D721Med (cell line): ENCODE data around the gene EFNB3.
A peak's percentile ranks its signal among the peaks of the same experiment; 100 is the strongest.

Experiments
- DNase-seq: peaks from one replicate; pipeline ENCODE4 v3.0.0; 2011; ENCODE audit warnings: low spot score; ENCODE audit not compliant: insufficient read length
- FAIRE-seq: peaks from 2 replicates; lab custom pipeline; 2011; peaks lifted over from hg19 to GRCh38; lab: Jason Lieb, UNC
- TF ChIP-seq, protein P1 (sequence below): IDR thresholded peaks from 2 replicates; pipeline ENCODE4 v1.5.1; 2012; ENCODE audit warnings: mild to moderate bottlenecking, control low read depth; ENCODE audit not compliant: insufficient read depth; ENCODE audit errors: missing control alignments

EFNB3 gene

GRCh38 chr17:7714721-7715594 lies 10.0 kb downstream of the EFNB3 start:
- DNase-seq (no peak), FAIRE-seq (no peak)
- TF ChIP-seq, protein P1, sequence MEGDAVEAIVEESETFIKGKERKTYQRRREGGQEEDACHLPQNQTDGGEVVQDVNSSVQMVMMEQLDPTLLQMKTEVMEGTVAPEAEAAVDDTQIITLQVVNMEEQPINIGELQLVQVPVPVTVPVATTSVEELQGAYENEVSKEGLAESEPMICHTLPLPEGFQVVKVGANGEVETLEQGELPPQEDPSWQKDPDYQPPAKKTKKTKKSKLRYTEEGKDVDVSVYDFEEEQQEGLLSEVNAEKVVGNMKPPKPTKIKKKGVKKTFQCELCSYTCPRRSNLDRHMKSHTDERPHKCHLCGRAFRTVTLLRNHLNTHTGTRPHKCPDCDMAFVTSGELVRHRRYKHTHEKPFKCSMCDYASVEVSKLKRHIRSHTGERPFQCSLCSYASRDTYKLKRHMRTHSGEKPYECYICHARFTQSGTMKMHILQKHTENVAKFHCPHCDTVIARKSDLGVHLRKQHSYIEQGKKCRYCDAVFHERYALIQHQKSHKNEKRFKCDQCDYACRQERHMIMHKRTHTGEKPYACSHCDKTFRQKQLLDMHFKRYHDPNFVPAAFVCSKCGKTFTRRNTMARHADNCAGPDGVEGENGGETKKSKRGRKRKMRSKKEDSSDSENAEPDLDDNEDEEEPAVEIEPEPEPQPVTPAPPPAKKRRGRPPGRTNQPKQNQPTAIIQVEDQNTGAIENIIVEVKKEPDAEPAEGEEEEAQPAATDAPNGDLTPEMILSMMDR, result no peak

GRCh38 chr17:7715936-7716886 lies 11.2 kb downstream of the EFNB3 start:
- TF ChIP-seq, protein P1, result no peak
- FAIRE-seq, result no peak
- no peak for DNase-seq

DNA sequence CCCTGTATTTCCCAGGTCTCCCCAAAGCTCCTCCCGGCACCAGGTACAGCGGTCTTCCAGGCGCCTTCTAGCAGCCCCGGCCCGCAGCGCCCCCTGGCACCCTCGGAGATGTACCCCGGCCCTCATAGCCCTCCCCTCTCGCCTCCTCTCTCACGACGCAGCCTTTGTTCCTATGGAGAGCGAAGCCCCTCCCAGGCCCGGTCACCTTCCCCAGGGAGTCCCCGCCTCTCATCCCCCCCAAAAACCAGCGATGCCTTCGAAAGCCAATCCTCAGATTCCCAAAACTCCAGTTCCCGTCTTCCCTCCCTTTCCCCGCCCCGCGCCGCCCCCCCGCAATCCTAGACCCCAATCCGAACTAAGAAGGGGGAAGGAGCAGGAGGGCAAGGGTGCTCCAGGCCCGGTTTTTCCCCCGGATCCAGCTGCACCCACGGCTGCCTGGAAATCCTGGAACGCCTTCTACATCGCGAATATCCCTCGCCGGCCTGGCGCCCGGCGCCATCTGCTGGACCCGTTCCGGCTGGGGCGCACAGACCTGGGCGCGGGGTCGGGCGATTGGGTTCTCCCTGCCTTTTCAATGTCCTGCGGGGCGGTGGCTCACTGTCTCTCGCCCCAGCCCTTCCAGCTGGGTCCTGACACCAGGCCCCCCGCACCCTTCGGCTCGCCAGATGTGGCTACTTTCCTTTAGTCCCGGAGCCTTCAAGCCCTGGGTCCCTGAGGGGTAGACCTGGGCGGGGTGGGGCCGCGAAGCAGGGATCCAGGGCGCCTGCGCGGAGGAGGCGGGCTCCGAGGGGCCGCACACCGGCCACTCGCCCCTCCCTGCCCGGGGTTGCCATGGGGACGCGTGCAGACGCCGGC lies 12.1 kb downstream of the EFNB3 start, which contains the start of gene DNAH2:
DNAH2 (plus strand) TSS at position 844 of the 855 bp plus-strand sequence. CDS start 1,991 bp downstream, outside the sequence.
- FAIRE-seq, result no peak
- DNase-seq, result peak; percentile 69
- TF ChIP-seq, protein P1, result peak; percentile 34

GRCh38 chr17:7717756-7718350 lies 12.9 kb downstream of the EFNB3 start:
- FAIRE-seq, result no peak
- TF ChIP-seq, protein P1, result no peak
- no peak for DNase-seq

GRCh38 chr17:7719661-7720060 lies 14.7 kb downstream of the EFNB3 start:
- no peak for FAIRE-seq

More at GRCh38 chr17:7719661-7720060, 14.7 kb downstream of the EFNB3 start:
- TF ChIP-seq, protein P1, result no peak
- no peak for DNase-seq
